Right atrium auricular region (tissue), 2 donors: ENCODE data around the gene CCSAP. TPM values are rescaled to one million over a fixed set of nuclear protein-coding genes. Genes with fewer than 3 reads are reported as not detected.

Source experiments
- DNase-seq: peaks from one replicate; pipeline ENCODE4 v3.0.0-alpha.2; 2019; ENCODE audit warnings: low spot score
- H3K27ac ChIP-seq, 2 donors: fragments of 200-600 bp; sonication (generic); 1 replicate in 1 of 2; 2 replicates in 1 of 2; pipeline ENCODE4 v1.5.1; 2016 to 2019
- H3K27me3 ChIP-seq, 2 donors: fragments of 200-600 bp; sonication (generic); one replicate each; pipeline versions ENCODE4 v1.5.1 to v1.6.0; 2017 to 2019
- H3K36me3 ChIP-seq: fragments of 200-600 bp; sonication (generic); one replicate; pipeline ENCODE4 v1.5.1; 2016
- H3K4me1 ChIP-seq, 2 donors: fragments of 200-600 bp; sonication (generic); one replicate each; pipeline versions ENCODE4 v1.5.1 to v1.6.0; 2017 to 2019
- H3K4me3 ChIP-seq, 2 donors: fragments of 200-600 bp; sonication (generic); 1 replicate in 1 of 2; 2 replicates in 1 of 2; pipeline ENCODE4 v1.5.1; 2017 to 2019; ENCODE audit warnings: mild to moderate bottlenecking in 1 of 2, moderate library complexity in 1 of 2
- H3K9me3 ChIP-seq, 2 donors: fragments of 200-600 bp; sonication (generic); one replicate each; pipeline ENCODE4 v1.5.1; 2019
- total RNA-seq, 2 donors: library from RNA; depleted of rRNA; stranded (reverse); fragments of >200 nt; gene quantifications; one replicate each; pipeline ENCODE4 v1.1.0, GENCODE V29; 2016
- TF ChIP-seq, protein P1 (sequence below), 2 donors: fragments of 200-600 bp; sonication (generic); IDR thresholded peaks; one replicate each; pipeline ENCODE4 v1.5.1; 2019; ENCODE audit warnings: antibody characterized with exemption in 2 of 2

Gene CCSAP
- total RNA-seq, 2 donors from 2014 or later, result 2.6 to 2.7 TPM

DNA sequence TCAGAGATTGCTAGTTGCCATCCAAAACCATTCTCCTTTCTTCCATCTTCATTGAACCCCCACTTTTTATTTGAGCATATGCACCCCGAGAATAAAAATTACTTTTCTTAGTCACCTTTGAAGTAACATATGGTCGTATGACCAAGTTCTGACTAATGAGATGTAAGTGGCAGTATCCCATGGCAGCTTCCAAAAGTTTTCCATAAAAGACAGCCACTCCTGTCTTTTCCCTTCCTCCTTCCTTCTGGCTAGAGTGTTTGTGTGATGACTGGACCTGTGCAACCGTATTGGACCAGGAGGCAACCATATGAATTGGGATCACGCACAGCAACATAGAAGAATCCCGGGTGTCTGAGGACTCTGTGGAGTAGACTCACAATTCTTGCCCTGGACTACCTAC, 41.1 kb upstream of the CCSAP start:
- H3K4me1 ChIP-seq, result no peaks in the 10 kb centered on the region
- H3K27me3 ChIP-seq, result no peaks in the 10 kb centered on the region
- DNase-seq, result no peak
- TF ChIP-seq, protein P1, sequence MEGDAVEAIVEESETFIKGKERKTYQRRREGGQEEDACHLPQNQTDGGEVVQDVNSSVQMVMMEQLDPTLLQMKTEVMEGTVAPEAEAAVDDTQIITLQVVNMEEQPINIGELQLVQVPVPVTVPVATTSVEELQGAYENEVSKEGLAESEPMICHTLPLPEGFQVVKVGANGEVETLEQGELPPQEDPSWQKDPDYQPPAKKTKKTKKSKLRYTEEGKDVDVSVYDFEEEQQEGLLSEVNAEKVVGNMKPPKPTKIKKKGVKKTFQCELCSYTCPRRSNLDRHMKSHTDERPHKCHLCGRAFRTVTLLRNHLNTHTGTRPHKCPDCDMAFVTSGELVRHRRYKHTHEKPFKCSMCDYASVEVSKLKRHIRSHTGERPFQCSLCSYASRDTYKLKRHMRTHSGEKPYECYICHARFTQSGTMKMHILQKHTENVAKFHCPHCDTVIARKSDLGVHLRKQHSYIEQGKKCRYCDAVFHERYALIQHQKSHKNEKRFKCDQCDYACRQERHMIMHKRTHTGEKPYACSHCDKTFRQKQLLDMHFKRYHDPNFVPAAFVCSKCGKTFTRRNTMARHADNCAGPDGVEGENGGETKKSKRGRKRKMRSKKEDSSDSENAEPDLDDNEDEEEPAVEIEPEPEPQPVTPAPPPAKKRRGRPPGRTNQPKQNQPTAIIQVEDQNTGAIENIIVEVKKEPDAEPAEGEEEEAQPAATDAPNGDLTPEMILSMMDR (IDR thresholded peaks at IDR 0.05), result no peak
- H3K36me3 ChIP-seq, result no peaks in the 10 kb centered on the region
- H3K9me3 ChIP-seq, result no peaks in the 10 kb centered on the region
- no peak overlapping the region for H3K27ac ChIP-seq
- no peak overlapping the region for H3K4me3 ChIP-seq

DNA sequence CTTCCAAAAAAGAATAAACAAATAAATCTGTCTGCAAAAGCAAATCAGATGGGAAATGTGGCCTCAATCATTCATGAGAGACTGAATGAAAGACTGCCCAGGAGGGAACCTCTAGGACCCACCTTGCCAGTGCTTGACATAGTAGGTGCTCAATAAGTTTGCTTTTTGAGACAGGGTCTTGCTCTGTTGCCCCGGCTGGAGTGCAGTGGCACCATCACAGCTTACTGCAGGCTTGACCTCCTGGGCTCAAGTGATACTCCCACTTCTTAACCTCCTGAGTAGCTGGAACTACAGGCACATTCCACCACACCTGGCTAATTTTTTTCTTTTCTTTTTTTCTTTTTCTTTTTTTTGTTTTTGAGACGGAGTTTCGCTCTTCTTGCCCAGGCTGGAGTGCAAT, 40.3 kb upstream of the CCSAP start:
- Histone ChIP-seq H3K27me3 (no peaks in the 10 kb centered on the region), H3K36me3 (no peaks in the 10 kb centered on the region), H3K4me1 (no peaks in the 10 kb centered on the region), H3K4me3 (no peak overlapping the region), H3K27ac (no peak overlapping the region), H3K9me3 (no peaks in the 10 kb centered on the region)
- DNase-seq, result no peak
- TF ChIP-seq, protein P1 (IDR thresholded peaks at IDR 0.05), result no peak

DNA sequence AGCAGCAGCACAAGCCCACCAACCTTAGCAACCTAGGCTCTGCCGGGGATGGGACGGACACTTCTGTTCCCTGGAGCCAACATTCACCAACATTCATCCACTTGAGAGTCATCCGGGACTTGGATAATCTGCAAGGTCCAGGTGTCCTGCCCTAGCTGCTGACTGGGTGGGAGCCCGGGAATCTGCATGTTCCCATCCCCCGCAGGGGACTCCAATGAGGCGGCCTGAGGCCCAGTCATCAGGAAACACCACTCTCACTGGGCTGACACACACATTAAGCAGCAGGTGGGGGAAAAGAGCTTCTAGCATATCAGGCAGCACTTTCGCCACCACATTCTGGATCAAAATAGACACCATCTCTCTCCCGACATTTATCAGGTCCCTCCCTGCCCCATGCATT, 38.4 kb upstream of the CCSAP start:
- Histone ChIP-seq H3K9me3 (no peaks in the 10 kb centered on the region), H3K4me3 (no peak overlapping the region), H3K27me3 (no peaks in the 10 kb centered on the region), H3K27ac (peak overlapping the region in 1 of 2 donors; percentile 48), H3K36me3 (no peaks in the 10 kb centered on the region), H3K4me1 (no peaks in the 10 kb centered on the region)
- DNase-seq, result no peak
- TF ChIP-seq, protein P1 (IDR thresholded peaks at IDR 0.05), result peak in 1 of 2 donors; percentile 32

DNA sequence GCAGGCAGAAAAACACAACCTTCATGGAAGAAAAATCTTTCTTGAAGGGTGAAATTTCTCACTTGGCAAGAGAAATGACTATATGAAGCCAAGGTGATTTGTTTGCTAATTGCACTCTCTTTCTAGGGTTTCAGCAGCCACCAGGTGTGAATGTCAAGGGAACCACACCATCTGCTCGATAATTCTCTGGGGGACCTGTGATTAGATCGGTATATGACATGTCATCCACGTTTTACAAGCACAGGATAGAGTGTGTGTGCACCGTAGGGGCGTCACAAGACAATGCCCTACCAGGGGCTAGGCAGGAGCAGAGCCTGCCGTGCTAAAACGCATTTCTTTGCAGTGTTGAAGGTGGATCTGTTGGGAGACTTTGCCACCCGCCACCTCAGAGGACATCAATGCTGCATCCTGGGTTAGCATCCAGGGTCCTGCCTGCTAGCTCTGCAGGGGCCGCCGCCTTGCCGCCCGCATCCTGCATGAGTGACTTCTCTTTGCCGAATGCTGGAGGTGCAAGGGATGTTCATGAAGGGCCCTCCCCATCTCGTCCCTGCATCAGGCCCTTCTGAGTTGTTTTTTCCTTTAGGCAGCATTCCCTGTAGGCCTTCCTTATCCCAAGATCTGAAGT, 37.8 kb upstream of the CCSAP start:
- no peaks in the 10 kb centered on the region for H3K36me3 ChIP-seq
- no peak for DNase-seq
- H3K4me3 ChIP-seq, result no peak overlapping the region
- H3K9me3 ChIP-seq, result no peaks in the 10 kb centered on the region
- no peaks in the 10 kb centered on the region for H3K4me1 ChIP-seq
- no peak overlapping the region for H3K27ac ChIP-seq
- H3K27me3 ChIP-seq, result no peaks in the 10 kb centered on the region
- TF ChIP-seq, protein P1 (IDR thresholded peaks at IDR 0.05), result no peak

DNA sequence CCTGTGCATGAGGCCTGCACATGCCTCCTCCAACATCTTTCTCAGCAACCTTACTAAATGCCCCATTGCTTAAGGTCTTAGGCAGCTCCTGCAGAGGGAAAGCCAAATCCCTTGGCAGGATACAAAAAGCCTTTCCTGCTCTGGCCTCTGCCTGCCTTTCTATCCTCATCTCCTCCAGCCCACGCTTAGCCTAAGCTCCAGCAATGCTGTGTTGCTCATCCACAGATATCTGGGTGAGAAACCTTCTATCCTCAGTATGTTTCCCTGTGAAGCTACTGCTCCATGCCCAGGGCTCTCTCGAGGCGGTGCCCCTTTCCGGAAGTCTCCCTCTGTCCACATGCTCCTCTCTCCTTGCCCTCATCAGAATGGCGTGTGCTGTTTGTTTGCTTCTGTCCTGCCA, 37.0 kb upstream of the CCSAP start:
- TF ChIP-seq, protein P1 (IDR thresholded peaks at IDR 0.05), result no peak
- no peak for DNase-seq

More for the DNA sequence above, 37.0 kb upstream of the CCSAP start:
- Histone ChIP-seq H3K9me3 (no peaks in the 10 kb centered on the region), H3K27me3 (no peaks in the 10 kb centered on the region), H3K4me3 (no peak overlapping the region), H3K36me3 (no peaks in the 10 kb centered on the region), H3K4me1 (no peaks in the 10 kb centered on the region), H3K27ac (no peak overlapping the region)
